KMS-11 (cell line): ENCODE measurements around the gene ANKDD1B.

Experiments
- H2AFZ ChIP-seq: fragments of 200-600 bp; sonication (generic); 2 replicates; pipeline ENCODE4 v1.6.1; 2016; ENCODE audit warnings: antibody characterized with exemption, mixed run types, low read depth
- H3K27ac ChIP-seq: fragments of 200-600 bp; sonication (generic); 2 replicates; pipeline ENCODE4 v1.6.1; 2016; ENCODE audit warnings: mild to moderate bottlenecking, mixed run types
- H3K27me3 ChIP-seq: fragments of 200-600 bp; sonication (generic); 2 replicates; pipeline ENCODE4 v1.6.1; 2017; ENCODE audit warnings: mild to moderate bottlenecking, low read depth, mixed run types, moderate library complexity; ENCODE audit not compliant: insufficient read depth
- H3K36me3 ChIP-seq: fragments of 200-600 bp; sonication (generic); 2 replicates; pipeline ENCODE4 v1.6.1; 2017; ENCODE audit warnings: mild to moderate bottlenecking, mixed run types; ENCODE audit not compliant: insufficient read depth
- H3K4me1 ChIP-seq: fragments of 200-600 bp; sonication (generic); 2 replicates; pipeline ENCODE4 v1.6.1; 2016; ENCODE audit warnings: mild to moderate bottlenecking, low read depth, mixed run types; ENCODE audit not compliant: poor library complexity, severe bottlenecking
- H3K4me2 ChIP-seq: fragments of 200-600 bp; sonication (generic); 2 replicates; pipeline ENCODE4 v1.7.0; 2016; ENCODE audit warnings: mild to moderate bottlenecking, mixed run types
- H3K4me3 ChIP-seq: fragments of 200-600 bp; sonication (generic); IDR thresholded peaks from 2 replicates; pipeline ENCODE4 v1.6.1; 2017; ENCODE audit warnings: low read depth, low read length, mixed read lengths; ENCODE audit not compliant: insufficient read depth
- H3K79me2 ChIP-seq: fragments of 200-600 bp; sonication (generic); 2 replicates; pipeline ENCODE4 v1.6.1; 2016; ENCODE audit warnings: low read depth, mixed run types; ENCODE audit not compliant: insufficient read depth
- H3K9ac ChIP-seq: fragments of 200-600 bp; sonication (generic); 2 replicates; pipeline ENCODE4 v1.6.1; 2016; ENCODE audit warnings: mild to moderate bottlenecking, mixed run types
- H4K20me1 ChIP-seq: fragments of 200-600 bp; sonication (generic); 2 replicates; pipeline ENCODE4 v1.6.1; 2016; ENCODE audit warnings: mild to moderate bottlenecking, mixed run types; ENCODE audit not compliant: insufficient read depth
- CTCF ChIP-seq: fragments of 200-600 bp; sonication (generic); conservative IDR thresholded peaks from 2 replicates; pipeline ENCODE4 v1.6.1; 2017; ENCODE audit warnings: low read depth, mild to moderate bottlenecking, antibody characterized with exemption, low read length, moderate library complexity, mixed read lengths

The ANKDD1B gene

GRCh38 chr5:75588666-75589065 is 22.6 kb upstream of the ANKDD1B start:
- Histone ChIP-seq H3K4me3 (no peak overlapping the region), H3K36me3 (no peaks in the 10 kb centered on the region), H3K4me2 (no peak overlapping the region), H2AFZ (no peak overlapping the region), H3K4me1 (no peaks in the 10 kb centered on the region), H3K9ac (no peak overlapping the region), H3K79me2 (no peaks in the 10 kb centered on the region), H3K27me3 (no peaks in the 10 kb centered on the region), H4K20me1 (no peaks in the 10 kb centered on the region), H3K27ac (no peak overlapping the region)
- TF ChIP-seq CTCF, result no peak

- Histone ChIP-seq H2AFZ (no peak overlapping the region), H3K4me1 (no peaks in the 10 kb centered on the region), H3K9ac (no peak overlapping the region)
These were observed 10.7 kb upstream of the ANKDD1B start for GRCh38 chr5:75600535-75600934.

GRCh38 chr5:75601567-75601966 is 9.7 kb upstream of the ANKDD1B start:
- Histone ChIP-seq H3K4me3 (no peak overlapping the region), H4K20me1 (no peaks in the 10 kb centered on the region), H3K9ac (no peak overlapping the region), H3K4me1 (no peaks in the 10 kb centered on the region), H3K36me3 (no peaks in the 10 kb centered on the region), H3K79me2 (no peaks in the 10 kb centered on the region), H3K27me3 (no peaks in the 10 kb centered on the region), H2AFZ (no peak overlapping the region), H3K27ac (no peak overlapping the region), H3K4me2 (no peak overlapping the region)
- TF ChIP-seq CTCF, result no peak

More at GRCh38 chr5:75600535-75600934, 10.7 kb upstream of the ANKDD1B start:
- Histone ChIP-seq H3K27ac (no peak overlapping the region), H3K79me2 (no peaks in the 10 kb centered on the region), H4K20me1 (no peaks in the 10 kb centered on the region), H3K4me3 (no peak overlapping the region), H3K4me2 (no peak overlapping the region), H3K27me3 (no peaks in the 10 kb centered on the region), H3K36me3 (no peaks in the 10 kb centered on the region)
- no peak for TF ChIP-seq CTCF

GRCh38 chr5:75601996-75602395 is 9.3 kb upstream of the ANKDD1B start:
- Histone ChIP-seq H3K4me1 (no peaks in the 10 kb centered on the region), H4K20me1 (no peaks in the 10 kb centered on the region), H3K4me3 (no peak overlapping the region), H3K36me3 (no peaks in the 10 kb centered on the region), H3K27ac (no peak overlapping the region), H2AFZ (no peak overlapping the region), H3K4me2 (no peak overlapping the region), H3K9ac (no peak overlapping the region), H3K79me2 (no peaks in the 10 kb centered on the region), H3K27me3 (no peaks in the 10 kb centered on the region)
- no peak for TF ChIP-seq CTCF
